HL-60 (cell line): Measurements from ENCODE around the gene KRTAP21-2.

ENCODE experiments used
- DNase-seq, 2 experiments: peaks; one replicate each; pipeline ENCODE4 v3.0.0-alpha.2; 2010 to 2020; ENCODE audit warnings: low read depth in 1 of 2, low spot score in 1 of 2
- H3K27ac ChIP-seq: fragments of 250-450 bp; sonication (Bioruptor Pico); replicated peaks from 2 replicates; pipeline ENCODE4 v1.5.1; 2020; ENCODE audit warnings: mild to moderate bottlenecking, moderate library complexity
- H3K27me3 ChIP-seq: fragments of 250-450 bp; sonication (Bioruptor Pico); 2 replicates; pipeline ENCODE4 v1.5.1; 2021; ENCODE audit warnings: mild to moderate bottlenecking, moderate library complexity; ENCODE audit not compliant: insufficient read depth, poor library complexity, severe bottlenecking
- H3K4me3 ChIP-seq: replicated peaks from 2 replicates; pipeline ENCODE4 v1.5.1; 2011; ENCODE audit warnings: mild to moderate bottlenecking, control low read depth, low read length; ENCODE audit not compliant: insufficient read depth
- GABPA ChIP-seq: IDR thresholded peaks from 2 replicates; pipeline ENCODE4 v1.6.1; 2012; ENCODE audit warnings: low read depth
- POLR2AphosphoS5 ChIP-seq: IDR thresholded peaks from 2 replicates; pipeline ENCODE4 v1.6.1; 2012; ENCODE audit warnings: low read depth
- SPI1 ChIP-seq: IDR thresholded peaks from 2 replicates; pipeline ENCODE4 v1.6.1; 2012; ENCODE audit warnings: low read depth, mild to moderate bottlenecking, borderline replicate concordance
- long read RNA-seq: library from polyadenylated mRNA; unstranded; transcript quantifications from one replicate; pipeline ENCODE4 v2.0.0, GENCODE V29; 2020
- TF ChIP-seq, protein P1 (sequence below): IDR thresholded peaks from one replicate; pipeline ENCODE4 v1.5.1; 2011; ENCODE audit warnings: low read length, control low read depth, inconsistent platforms; ENCODE audit not compliant: insufficient read depth
- TF ChIP-seq, protein P2 (sequence below): IDR thresholded peaks from 2 replicates; pipeline ENCODE4 v1.6.1; 2012; ENCODE audit warnings: low read depth; ENCODE audit not compliant: insufficient replicate concordance

The KRTAP21-2 gene
- long read RNA-seq = 0 reads

DNA sequence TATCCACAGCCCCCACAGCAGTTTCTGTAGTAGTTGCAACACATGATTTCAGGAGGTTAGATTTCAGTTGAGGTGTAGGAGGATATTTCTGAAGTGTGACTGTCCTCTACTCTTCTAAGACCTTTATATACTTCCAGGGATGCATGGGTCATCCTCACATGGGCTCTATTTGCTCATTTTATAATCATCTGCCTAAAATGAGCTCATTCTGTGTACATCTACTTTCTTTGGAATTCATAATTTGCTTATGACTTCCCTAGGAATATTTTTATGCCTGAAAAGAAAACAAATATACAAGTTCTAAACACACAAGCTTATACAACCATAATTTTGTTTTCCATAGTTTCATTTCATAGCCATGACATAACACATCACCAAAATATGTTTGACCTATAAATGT is at the start of gene KRTAP21-2:
Gene KRTAP21-2 (minus strand): TSS at position 101 of the 400 bp plus-strand sequence. CDS start 57 bp downstream, at position 44.
- Histone ChIP-seq H3K27me3 (no peaks in the 10 kb centered on the region), H3K4me3 (no peak within 1 kb of the TSS), H3K27ac (no peak within 1 kb of the TSS)
- no peak for DNase-seq
- TF ChIP-seq GABPA = no peak
- TF ChIP-seq, protein P1, sequence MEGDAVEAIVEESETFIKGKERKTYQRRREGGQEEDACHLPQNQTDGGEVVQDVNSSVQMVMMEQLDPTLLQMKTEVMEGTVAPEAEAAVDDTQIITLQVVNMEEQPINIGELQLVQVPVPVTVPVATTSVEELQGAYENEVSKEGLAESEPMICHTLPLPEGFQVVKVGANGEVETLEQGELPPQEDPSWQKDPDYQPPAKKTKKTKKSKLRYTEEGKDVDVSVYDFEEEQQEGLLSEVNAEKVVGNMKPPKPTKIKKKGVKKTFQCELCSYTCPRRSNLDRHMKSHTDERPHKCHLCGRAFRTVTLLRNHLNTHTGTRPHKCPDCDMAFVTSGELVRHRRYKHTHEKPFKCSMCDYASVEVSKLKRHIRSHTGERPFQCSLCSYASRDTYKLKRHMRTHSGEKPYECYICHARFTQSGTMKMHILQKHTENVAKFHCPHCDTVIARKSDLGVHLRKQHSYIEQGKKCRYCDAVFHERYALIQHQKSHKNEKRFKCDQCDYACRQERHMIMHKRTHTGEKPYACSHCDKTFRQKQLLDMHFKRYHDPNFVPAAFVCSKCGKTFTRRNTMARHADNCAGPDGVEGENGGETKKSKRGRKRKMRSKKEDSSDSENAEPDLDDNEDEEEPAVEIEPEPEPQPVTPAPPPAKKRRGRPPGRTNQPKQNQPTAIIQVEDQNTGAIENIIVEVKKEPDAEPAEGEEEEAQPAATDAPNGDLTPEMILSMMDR = no peak
- TF ChIP-seq, protein P2, sequence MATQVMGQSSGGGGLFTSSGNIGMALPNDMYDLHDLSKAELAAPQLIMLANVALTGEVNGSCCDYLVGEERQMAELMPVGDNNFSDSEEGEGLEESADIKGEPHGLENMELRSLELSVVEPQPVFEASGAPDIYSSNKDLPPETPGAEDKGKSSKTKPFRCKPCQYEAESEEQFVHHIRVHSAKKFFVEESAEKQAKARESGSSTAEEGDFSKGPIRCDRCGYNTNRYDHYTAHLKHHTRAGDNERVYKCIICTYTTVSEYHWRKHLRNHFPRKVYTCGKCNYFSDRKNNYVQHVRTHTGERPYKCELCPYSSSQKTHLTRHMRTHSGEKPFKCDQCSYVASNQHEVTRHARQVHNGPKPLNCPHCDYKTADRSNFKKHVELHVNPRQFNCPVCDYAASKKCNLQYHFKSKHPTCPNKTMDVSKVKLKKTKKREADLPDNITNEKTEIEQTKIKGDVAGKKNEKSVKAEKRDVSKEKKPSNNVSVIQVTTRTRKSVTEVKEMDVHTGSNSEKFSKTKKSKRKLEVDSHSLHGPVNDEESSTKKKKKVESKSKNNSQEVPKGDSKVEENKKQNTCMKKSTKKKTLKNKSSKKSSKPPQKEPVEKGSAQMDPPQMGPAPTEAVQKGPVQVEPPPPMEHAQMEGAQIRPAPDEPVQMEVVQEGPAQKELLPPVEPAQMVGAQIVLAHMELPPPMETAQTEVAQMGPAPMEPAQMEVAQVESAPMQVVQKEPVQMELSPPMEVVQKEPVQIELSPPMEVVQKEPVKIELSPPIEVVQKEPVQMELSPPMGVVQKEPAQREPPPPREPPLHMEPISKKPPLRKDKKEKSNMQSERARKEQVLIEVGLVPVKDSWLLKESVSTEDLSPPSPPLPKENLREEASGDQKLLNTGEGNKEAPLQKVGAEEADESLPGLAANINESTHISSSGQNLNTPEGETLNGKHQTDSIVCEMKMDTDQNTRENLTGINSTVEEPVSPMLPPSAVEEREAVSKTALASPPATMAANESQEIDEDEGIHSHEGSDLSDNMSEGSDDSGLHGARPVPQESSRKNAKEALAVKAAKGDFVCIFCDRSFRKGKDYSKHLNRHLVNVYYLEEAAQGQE = no peak
- TF ChIP-seq POLR2AphosphoS5 = no peak
- no peak for TF ChIP-seq SPI1

DNA sequence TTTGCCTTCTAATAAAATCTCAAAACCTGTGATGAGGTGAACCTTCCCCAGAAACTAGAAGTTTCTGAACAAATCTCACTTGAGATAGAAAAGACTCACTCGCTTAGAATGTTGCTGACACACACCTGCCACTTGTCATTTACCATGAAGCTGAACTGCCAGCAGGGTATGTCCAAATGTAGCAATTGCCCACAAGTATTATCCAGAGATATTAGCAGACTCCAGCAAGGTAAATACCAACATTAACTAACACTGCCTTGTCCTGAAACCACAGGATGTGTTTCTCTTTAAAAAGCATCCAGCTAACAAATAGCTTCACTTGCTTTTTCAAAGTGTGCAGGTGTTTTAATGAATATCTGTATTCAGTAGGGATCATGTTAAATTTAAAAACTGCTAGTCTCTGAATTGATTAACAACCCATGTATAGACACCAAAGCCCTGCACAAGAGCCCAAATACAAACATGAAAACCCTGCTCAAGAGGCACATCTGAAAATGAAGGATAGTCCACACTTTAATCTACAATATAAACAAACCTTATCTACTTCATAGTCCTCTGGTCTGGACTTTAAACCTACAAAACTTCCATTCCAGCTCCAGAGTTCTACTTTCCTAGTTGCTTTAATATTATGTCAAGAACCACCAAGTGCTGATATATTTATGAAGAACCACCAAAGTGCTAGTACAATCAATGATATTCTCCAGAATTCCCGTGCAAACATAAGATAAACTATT is 46.7 kb upstream of the KRTAP21-2 start:
- H3K27ac ChIP-seq = no peak overlapping the region
- no peak for DNase-seq
- no peaks in the 10 kb centered on the region for H3K27me3 ChIP-seq
- no peak overlapping the region for H3K4me3 ChIP-seq
- TF ChIP-seq, protein P2 = no peak
- TF ChIP-seq POLR2AphosphoS5 (no peak), GABPA (no peak), SPI1 (no peak)
- TF ChIP-seq, protein P1 = no peak

DNA sequence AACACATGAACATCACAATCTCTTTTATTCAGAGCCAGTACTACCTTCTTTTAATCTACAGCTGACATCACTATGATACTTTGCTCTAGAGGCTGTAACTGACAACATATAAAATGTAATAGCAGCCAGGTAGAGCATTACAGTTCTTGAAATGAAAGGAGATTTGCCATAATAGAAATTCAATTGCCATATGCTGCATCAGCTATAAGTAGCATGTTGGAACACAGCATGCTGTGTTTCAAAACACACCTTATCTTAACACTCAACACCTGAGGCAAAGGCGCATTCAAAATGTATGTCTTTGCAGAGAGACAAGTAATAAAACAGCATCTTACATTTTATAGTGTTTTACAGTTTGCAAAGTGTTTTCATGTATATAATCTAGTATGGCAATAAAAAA is 32.2 kb upstream of the KRTAP21-2 start:
- TF ChIP-seq, protein P2 = no peak
- no peak for TF ChIP-seq GABPA
- no peak for TF ChIP-seq POLR2AphosphoS5
- TF ChIP-seq, protein P1 = no peak
- no peak for TF ChIP-seq SPI1
- Histone ChIP-seq H3K27ac (no peak overlapping the region), H3K27me3 (no peaks in the 10 kb centered on the region), H3K4me3 (no peak overlapping the region)
- no peak for DNase-seq
